Measurements from ENCODE around the gene SLC50A1.

SLC50A1 gene

DNA sequence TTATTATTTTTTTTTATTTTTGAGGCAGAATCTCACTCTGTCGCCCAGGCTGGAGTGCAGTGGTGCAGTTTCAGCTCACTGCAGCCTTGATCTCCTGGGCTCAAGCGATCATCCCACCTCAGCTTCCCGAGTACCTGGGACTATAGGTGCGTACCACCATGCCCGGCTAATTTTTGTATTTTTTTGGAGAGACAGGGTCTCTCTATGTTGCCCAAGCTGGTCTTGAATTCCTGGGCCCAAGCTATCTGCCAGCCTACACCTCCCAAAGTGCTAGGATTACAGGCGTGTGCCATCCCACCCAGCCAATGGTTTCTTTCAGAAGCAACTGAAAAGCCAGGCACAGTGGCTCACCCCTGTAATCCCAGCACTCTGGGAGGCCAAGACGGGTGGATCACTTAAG lies 35.2 kb downstream of the SLC50A1 start:
- DNase-seq (ENCODE audit: low read depth), result no peak

DNA sequence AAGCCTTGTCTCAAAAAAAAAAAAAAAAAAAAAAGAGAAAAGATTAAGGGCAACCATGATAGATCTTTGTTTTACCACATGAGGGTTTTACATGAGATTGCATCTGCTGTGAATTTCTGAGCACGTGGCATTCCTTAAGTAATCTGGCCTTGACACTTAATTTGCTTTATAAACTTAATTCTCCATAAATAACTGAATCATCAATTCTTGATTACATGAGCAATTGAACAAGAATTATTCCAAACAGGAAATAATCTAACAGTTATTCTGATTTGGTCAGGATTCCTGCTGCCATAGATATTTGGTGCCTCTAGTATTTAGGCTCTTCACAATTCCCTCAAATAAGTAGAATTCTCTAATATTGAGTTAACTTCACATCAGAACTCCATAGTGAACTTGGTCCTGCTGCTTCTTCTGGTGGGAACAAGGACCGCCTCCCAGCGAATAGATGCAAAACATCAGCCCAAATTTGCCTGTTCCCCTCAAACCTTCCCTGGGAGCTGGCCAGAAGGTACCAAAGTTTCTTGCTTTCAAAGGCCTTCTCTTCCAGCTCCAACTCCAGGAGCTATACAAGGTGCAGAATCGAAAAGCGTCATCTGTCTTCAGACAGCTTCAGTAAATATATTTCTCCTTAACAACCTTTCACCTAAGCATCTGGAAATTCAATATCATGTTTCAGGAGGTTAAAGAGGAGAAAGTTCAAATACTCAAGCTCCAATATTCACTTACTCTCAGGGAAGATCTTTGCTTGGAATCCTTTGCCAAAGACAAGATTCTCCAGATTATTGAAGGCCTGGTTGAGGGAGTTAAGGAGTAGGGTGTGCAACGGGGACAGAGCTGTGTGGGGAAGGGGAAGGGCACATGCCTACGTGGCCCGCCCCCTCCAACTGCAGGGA lies 36.4 kb downstream of the SLC50A1 start:
- DNase-seq (ENCODE audit: low read depth), result no peak

- DNase-seq (ENCODE audit: low read depth), result peak; percentile 92
Measured at GRCh38 chr1:155172732-155173477, 37.3 kb downstream of the SLC50A1 start, which contains the start of gene KRTCAP2. Gene KRTCAP2, minus strand, starts transcription at chr1:155173304. Its CDS starts 80 bp downstream, at chr1:155173224.

- peak; percentile 66 for DNase-seq (ENCODE audit: low read depth)
Measured at GRCh38 chr1:155173478-155174323, 38.0 kb downstream of the SLC50A1 start, which contains the start of gene TRIM46. Gene TRIM46, plus strand, starts transcription at chr1:155173849. Its CDS starts 118 bp downstream, at chr1:155173967.

- peak; percentile 48 for DNase-seq (ENCODE audit: low read depth)
Measured at GRCh38 chr1:155174324-155175280, 39.0 kb downstream of the SLC50A1 start.

GRCh38 chr1:155175281-155175926 lies 39.8 kb downstream of the SLC50A1 start:
- no peak for DNase-seq (ENCODE audit: low read depth)

- peak; percentile 15 for DNase-seq (ENCODE audit: low read depth)
Measured at GRCh38 chr1:155175927-155176371, 40.3 kb downstream of the SLC50A1 start.

DNA sequence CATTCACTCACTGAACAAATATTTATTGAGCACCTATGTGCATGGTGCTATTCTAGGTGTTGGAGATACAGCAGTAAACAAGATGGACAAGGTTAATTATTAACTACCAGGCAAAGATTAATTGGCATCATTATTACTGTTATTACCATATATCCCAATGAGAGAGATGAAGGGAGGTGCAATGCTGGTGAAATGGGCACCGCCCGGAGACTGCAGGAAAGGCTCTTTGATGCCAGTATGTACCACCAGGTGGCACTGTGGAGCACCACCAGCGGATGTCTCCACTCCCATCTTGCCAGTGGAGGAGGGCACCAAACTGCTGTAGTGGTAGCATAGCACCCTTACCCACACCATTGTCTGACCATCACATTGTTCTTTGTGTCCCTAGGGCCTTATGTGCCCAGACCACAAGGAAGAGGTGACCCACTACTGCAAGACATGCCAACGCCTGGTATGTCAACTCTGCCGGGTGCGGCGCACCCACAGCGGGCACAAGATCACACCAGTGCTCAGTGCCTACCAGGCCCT lies 41.0 kb downstream of the SLC50A1 start:
- DNase-seq (ENCODE audit: low read depth), result peak; percentile 77

DNA sequence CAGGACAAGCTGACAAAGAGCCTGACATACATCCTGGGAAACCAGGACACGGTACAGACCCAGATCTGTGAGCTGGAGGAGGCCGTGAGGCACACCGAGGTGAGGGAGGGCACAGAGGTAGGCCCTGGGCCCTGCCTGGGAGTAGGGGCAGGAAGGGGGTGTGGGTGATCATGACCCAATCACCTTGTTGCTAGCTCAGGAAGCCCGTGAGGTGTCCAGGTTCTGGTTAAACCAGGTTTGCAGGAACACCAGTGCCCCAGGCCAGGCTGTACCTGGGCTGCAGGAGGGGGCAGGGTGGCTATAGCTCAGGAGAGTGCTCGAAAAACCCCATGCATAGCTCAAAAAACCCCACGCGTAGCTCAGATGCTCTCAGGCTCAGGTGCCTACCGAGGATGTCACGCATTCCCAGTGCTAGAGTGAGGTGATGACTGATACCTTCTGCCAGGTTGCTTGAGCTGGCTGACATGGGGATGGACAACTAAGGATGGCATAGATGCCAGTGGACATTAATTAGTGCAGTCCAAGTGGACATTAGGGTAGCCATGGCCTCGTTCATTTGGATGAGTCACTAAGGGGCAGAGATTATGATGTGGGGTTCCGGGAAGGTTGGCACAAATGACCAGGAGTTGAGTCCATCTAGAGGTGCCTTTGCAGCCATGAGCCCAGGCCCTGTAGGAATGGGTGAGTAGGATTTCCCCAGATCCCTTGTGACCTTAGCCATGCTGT lies 41.7 kb downstream of the SLC50A1 start:
- DNase-seq (ENCODE audit: low read depth), result no peak

- DNase-seq (ENCODE audit: low read depth), result no peak
Measured at GRCh38 chr1:155177918-155178281, 42.2 kb downstream of the SLC50A1 start.

DNA sequence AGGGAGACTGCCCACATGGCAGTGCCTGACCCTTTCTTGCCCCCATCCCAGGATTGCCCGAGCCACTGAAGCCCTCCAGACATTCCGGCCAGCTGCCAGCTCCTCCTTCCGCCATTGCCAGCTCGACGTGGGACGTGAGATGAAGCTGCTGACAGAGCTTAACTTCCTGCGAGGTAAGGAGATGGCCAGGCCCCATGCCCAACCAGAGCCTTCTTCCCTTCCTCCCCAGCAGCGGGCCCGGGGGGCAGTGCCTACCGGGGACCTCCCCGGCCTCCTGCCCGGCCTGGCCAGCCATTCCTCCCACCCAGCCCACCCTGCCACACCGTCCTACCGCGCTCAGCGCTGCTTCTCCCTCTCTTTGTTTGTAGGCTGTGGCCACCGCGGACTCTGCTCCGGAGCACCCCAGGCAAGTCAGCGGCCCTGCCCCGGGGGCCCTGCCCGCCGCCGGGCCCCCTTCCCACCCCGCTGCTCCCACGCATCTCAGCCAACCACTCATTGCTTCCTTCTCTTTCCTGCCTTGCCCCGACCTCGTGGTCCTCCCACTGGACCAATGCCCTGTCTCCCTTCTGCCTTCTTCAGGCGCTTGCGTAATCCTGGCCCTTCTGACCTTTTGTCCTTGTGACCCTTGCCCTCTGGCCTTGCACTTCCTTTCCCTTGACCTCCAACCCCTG lies 42.9 kb downstream of the SLC50A1 start:
- no peak for DNase-seq (ENCODE audit: low read depth)

GRCh38 chr1:155179112-155180031 lies 43.7 kb downstream of the SLC50A1 start:
- no peak for DNase-seq (ENCODE audit: low read depth)

DNA sequence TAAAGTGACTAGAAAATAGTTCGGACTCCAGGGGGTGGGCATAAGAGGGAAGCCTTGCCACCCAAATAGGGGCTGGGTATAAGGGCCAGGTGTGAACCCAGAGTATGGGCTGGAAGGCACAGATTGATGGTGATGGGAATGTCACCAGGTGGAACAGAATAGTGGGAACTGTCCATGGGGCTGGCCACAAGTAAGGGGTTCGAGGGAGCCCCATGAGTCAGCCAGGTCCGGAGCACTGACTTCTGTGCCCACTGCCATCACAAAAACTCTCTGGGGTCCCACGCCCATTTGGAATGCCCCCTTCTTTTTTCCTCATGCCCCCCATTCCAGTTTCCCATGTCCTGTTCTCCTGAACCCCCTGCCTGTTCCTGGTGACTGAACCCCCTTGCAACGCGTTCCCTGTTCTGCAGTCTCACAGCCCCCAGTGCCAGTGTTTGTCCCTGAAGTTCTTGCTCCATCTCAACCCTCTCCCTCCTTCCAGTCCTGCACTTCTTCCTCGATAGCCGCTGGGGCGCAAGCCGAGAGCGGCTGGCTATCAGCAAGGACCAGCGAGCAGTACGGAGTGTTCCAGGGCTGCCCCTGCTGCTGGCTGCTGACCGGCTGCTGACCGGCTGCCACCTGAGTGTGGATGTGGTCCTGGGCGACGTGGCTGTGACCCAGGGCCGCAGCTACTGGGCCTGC lies 45.9 kb downstream of the SLC50A1 start:
- no peak for DNase-seq (ENCODE audit: low read depth)

DNA sequence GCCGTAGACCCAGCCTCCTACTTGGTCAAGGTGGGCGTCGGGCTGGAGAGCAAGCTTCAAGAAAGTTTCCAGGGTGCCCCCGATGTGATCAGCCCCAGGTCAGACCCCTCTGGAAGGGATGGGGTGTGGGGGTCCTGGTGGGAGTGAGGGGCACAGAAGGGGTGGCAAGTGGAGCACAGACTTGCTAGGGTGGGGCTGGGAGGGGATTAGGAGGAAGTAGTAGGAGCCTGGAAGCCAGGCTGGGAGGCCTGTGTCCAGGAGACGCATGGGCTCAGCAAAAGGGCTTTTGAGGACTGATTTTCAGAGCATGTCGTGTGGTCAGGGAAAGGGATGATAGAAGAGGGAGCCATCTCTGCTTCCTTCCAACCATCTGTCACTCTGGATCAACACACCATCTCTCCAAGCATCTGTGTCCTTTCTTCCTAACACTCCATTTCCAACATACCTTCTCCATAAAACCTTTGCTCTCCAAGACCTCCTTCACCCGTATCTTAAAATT lies 46.4 kb downstream of the SLC50A1 start:
- no peak for DNase-seq (ENCODE audit: low read depth)

DNA sequence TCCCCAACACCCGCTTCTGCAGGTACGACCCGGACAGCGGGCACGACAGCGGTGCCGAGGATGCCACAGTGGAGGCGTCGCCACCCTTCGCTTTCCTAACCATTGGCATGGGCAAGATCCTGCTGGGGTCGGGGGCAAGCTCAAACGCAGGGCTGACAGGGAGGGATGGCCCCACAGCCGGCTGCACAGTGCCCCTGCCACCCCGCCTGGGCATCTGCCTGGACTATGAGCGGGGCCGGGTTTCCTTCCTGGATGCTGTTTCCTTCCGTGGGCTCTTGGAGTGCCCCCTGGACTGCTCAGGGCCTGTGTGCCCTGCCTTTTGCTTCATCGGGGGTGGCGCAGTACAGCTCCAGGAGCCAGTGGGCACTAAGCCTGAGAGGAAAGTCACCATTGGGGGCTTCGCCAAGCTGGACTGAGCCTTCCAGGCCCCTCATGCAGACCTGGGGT lies 48.1 kb downstream of the SLC50A1 start:
- DNase-seq (ENCODE audit: low read depth), result no peak

- DNase-seq (ENCODE audit: low read depth), result no peak
Measured at GRCh38 chr1:155184351-155184811, 48.7 kb downstream of the SLC50A1 start.

All from activated T-cell treated with anti-CD3 and anti-CD28 coated beads for 48 hours (primary cell).